Prostate gland (tissue), 2 donors: ENCODE results near the gene SREK1IP1. TPM values are rescaled to one million over a fixed set of nuclear protein-coding genes. Genes with fewer than 3 reads are reported as not detected.

Source experiments
- DNase-seq: peaks from one replicate; pipeline ENCODE4 v3.0.0-alpha.2; 2019; ENCODE audit warnings: low spot score
- H3K27ac ChIP-seq, 2 donors: fragments of 200-600 bp; sonication (generic); 2 replicates each; pipeline ENCODE4 v1.5.1; 2017 to 2019
- H3K27me3 ChIP-seq: fragments of 200-600 bp; sonication (generic); replicated peaks from 2 replicates; pipeline ENCODE4 v1.5.1; 2019; ENCODE audit not compliant: insufficient read depth
- H3K36me3 ChIP-seq, 2 donors: fragments of 200-600 bp; sonication (generic); 1 replicate in 1 of 2; 2 replicates in 1 of 2; pipeline versions ENCODE4 v1.5.1 to v1.8.1; 2017 to 2019
- H3K4me1 ChIP-seq: fragments of 200-600 bp; sonication (generic); replicated peaks from 2 replicates; pipeline ENCODE4 v1.5.1; 2019
- H3K4me3 ChIP-seq, 2 donors: fragments of 200-600 bp; sonication (generic); 2 replicates each; pipeline ENCODE4 v1.5.1; 2017 to 2019
- H3K9me3 ChIP-seq: fragments of 200-600 bp; sonication (generic); 2 replicates; pipeline ENCODE4 v1.5.1; 2017
- POLR2A ChIP-seq: fragments of 450-650 bp; IDR thresholded peaks from one replicate; pipeline ENCODE4 v1.6.1; 2016; ENCODE audit warnings: antibody characterized with exemption, mild to moderate bottlenecking
- POLR2AphosphoS5 ChIP-seq: sonication (generic); formaldehyde crosslinking; IDR thresholded peaks from one replicate; pipeline ENCODE4 v1.6.1; 2017; ENCODE audit warnings: antibody characterized with exemption
- WGBS: methylation state at CpG from one replicate; pipeline ENCODE4 v1.1.5; 2018; 5-methylcytosine and 5-hydroxymethylcytosine counted together
- intact Hi-C: fragments of 100-400 bp; cut with DNase I; formaldehyde crosslinking; loops from one replicate; pipeline ENCODE4 v1.14.2; 2022
- total RNA-seq, 2 donors: library from RNA; depleted of rRNA; stranded (reverse); fragments of >200 nt; gene quantifications; one replicate each; pipeline ENCODE4 v1.1.0, GENCODE V29; 2016
- TF ChIP-seq, protein P1 (sequence below), 4 experiments: fragments of 200-600 bp in 2 of 4; fragments of 450-650 bp in 2 of 4; sonication (generic) in 2 of 4; IDR thresholded peaks; 1 replicate in 3 of 4; 2 replicates in 1 of 4; pipeline ENCODE4 v1.5.1; 2016 to 2019; ENCODE audit warnings: antibody characterized with exemption in 4 of 4, mild to moderate bottlenecking in 2 of 4, moderate library complexity in 2 of 4

The SREK1IP1 gene
- total RNA-seq, 2 donors from 2014 or later, result 16.0 to 19.5 TPM

DNA sequence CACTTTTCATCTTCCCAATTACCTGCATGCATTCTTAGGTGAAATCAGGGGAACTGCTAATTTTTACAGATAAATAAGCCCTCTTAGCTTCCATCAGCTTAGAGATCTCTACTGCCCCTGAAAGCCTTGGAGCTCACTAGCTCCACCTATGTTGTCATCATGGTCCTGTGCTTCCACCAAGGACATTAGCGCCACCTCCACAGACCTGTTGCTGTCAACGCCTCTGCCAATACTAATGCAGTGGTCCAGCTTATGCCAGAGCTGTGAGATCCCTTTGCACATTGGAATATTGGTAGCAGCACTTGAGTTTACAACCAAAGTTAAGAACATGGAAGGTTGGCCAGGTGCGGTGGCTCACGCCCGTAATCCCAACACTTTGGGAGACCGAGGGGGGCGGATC, 85.9 kb downstream of the SREK1IP1 start:
- Histone ChIP-seq H3K27me3 (no peaks in the 10 kb centered on the region), H3K9me3 (no peaks in the 10 kb centered on the region), H3K4me1 (no peaks in the 10 kb centered on the region), H3K36me3 (no peaks in the 10 kb centered on the region), H3K27ac (no peak overlapping the region), H3K4me3 (no peak overlapping the region)
- TF ChIP-seq, protein P1, sequence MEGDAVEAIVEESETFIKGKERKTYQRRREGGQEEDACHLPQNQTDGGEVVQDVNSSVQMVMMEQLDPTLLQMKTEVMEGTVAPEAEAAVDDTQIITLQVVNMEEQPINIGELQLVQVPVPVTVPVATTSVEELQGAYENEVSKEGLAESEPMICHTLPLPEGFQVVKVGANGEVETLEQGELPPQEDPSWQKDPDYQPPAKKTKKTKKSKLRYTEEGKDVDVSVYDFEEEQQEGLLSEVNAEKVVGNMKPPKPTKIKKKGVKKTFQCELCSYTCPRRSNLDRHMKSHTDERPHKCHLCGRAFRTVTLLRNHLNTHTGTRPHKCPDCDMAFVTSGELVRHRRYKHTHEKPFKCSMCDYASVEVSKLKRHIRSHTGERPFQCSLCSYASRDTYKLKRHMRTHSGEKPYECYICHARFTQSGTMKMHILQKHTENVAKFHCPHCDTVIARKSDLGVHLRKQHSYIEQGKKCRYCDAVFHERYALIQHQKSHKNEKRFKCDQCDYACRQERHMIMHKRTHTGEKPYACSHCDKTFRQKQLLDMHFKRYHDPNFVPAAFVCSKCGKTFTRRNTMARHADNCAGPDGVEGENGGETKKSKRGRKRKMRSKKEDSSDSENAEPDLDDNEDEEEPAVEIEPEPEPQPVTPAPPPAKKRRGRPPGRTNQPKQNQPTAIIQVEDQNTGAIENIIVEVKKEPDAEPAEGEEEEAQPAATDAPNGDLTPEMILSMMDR (IDR thresholded peaks at IDR 0.05), result no peak
- TF ChIP-seq POLR2A (no peak), POLR2AphosphoS5 (no peak)
- 95% methylated on average over 7 of the region's 7 CpGs for WGBS
- intact Hi-C loops, result no loop called here
- no peak for DNase-seq

DNA sequence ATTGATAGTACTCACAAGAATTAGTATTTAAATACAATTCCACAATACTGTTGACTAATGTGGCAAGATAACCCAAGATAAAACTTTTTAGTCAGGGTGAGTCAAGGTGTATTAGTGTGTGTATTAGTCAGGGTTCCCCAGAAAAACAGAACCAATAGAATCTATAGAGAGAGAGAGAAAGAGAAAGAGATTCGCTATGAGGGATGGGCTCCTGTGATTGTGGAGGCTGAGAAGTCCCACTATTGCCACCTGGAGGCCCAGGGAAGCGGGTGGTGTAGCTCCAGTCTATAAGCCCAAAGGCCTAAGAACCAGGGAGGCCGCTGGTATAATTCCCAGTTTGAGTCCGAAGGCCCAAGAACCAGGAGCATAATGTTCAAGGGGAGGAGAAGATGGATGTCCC, 88.2 kb downstream of the SREK1IP1 start:
- Histone ChIP-seq H3K4me1 (no peaks in the 10 kb centered on the region), H3K36me3 (no peaks in the 10 kb centered on the region), H3K27ac (no peak overlapping the region), H3K4me3 (no peak overlapping the region), H3K9me3 (no peaks in the 10 kb centered on the region), H3K27me3 (no peaks in the 10 kb centered on the region)
- TF ChIP-seq, protein P1 (IDR thresholded peaks at IDR 0.05), result no peak
- TF ChIP-seq POLR2AphosphoS5 (no peak), POLR2A (no peak)
- no peak for DNase-seq
- 98% methylated on average over 4 of the region's 4 CpGs for whole genome bisulfite sequencing
- intact Hi-C loops, result no loop called here

DNA sequence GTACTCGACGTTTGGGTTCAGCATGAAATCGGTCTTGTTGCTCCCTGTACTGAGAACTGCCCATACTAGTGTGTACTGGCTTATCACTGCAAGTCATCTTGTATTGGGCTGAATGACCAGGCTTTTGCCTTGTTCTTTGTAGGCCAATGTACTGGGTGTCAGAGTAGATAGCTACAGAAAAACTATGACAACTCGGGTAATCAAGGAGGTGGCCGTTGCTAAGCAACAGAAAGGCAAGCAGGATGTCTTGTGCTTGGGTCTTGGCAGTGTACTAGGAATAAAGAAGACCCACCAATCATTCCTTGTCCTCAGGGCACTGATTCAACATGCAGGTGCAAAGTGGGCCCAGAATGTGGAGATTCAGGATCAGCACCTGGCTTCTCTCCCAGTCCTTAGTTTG, 90.1 kb downstream of the SREK1IP1 start:
- H3K9me3 ChIP-seq, result no peaks in the 10 kb centered on the region
- H3K27ac ChIP-seq, result no peak overlapping the region
- intact Hi-C loops, result no loop called here
- H3K4me3 ChIP-seq, result no peak overlapping the region
- TF ChIP-seq, protein P1 (IDR thresholded peaks at IDR 0.05), result no peak
- no peak for TF ChIP-seq POLR2AphosphoS5
- no peaks in the 10 kb centered on the region for H3K27me3 ChIP-seq
- H3K4me1 ChIP-seq, result no peaks in the 10 kb centered on the region
- 76% methylated on average over 5 of the region's 5 CpGs for WGBS
- DNase-seq, result no peak
- no peaks in the 10 kb centered on the region for H3K36me3 ChIP-seq

DNA sequence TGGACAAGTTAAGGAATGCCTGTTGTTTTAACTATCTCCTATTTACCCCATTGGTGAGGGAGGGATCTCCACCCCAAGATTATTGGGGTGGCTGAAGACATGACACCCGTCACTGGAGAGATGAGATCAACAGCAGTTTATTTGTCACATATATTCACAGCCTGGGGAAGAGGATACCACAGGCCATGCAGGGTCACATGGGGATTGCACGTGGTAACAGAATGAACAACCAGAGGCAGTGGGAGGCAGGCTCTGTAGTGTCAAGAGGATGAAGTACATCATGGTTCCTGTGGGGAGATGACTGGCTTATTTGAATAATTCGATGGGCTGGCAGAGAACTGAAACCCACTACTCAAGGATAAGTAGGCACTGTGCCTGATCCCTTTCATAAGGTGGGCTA, 96.8 kb downstream of the SREK1IP1 start:
- intact Hi-C loops, result no loop called here
- Histone ChIP-seq H3K9me3 (no peaks in the 10 kb centered on the region), H3K27ac (no peak overlapping the region), H3K4me3 (no peak overlapping the region), H3K27me3 (no peaks in the 10 kb centered on the region), H3K4me1 (no peaks in the 10 kb centered on the region), H3K36me3 (no peaks in the 10 kb centered on the region)
- 96% methylated on average over 3 of the region's 3 CpGs for WGBS
- no peak for DNase-seq
- TF ChIP-seq, protein P1 (IDR thresholded peaks at IDR 0.05), result no peak
- TF ChIP-seq POLR2A (no peak), POLR2AphosphoS5 (no peak)

DNA sequence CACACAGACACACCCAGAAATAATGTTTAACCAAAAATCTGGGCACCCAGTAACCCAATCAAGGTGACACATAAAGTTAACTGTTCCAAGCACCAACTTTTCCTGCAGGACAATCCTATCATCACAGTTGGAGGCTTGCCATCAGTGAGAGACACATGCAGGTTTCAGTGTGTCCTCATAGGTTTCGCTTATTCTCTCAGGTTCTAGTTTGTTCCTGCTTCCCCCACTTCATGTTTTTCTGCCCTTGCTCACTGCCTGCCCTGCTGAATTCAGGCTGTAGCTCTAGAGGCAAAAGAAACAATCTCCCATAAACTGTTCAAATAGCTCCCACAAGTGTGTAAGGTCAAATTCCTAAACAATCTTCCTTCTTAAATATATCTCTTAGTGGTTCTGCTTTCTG, 98.2 kb downstream of the SREK1IP1 start:
- DNase-seq, result no peak
- no peaks in the 10 kb centered on the region for H3K27me3 ChIP-seq
- no peak overlapping the region for H3K27ac ChIP-seq
- H3K4me1 ChIP-seq, result no peaks in the 10 kb centered on the region
- intact Hi-C loops, result no loop called here
- H3K36me3 ChIP-seq, result no peaks in the 10 kb centered on the region
- no peaks in the 10 kb centered on the region for H3K9me3 ChIP-seq
- WGBS, result 96% methylated on average over 1 of the region's 1 CpG
- no peak overlapping the region for H3K4me3 ChIP-seq
- TF ChIP-seq, protein P1 (IDR thresholded peaks at IDR 0.05), result no peak
- no peak for TF ChIP-seq POLR2AphosphoS5
- TF ChIP-seq POLR2A, result no peak

Other genes starting within 250 kb of the SREK1IP1 start
- not detected for gene SHISAL2B, start 78.2 kb downstream of the SREK1IP1 start, total RNA-seq
- 10 to 100 TPM in 1 of 2 donors, 1 to 10 TPM in 1; 8.5 to 12.5 TPM for gene CWC27, start 239 bp upstream of the SREK1IP1 start, total RNA-seq